GM18526 (cell line): ENCODE data around the gene AP2A1.

Source experiments
- POLR2A ChIP-seq: IDR thresholded peaks from 3 replicates; pipeline ENCODE4 v1.6.1; 2011; ENCODE audit not compliant: insufficient read length; ENCODE audit errors: extremely low read depth

Gene AP2A1

DNA sequence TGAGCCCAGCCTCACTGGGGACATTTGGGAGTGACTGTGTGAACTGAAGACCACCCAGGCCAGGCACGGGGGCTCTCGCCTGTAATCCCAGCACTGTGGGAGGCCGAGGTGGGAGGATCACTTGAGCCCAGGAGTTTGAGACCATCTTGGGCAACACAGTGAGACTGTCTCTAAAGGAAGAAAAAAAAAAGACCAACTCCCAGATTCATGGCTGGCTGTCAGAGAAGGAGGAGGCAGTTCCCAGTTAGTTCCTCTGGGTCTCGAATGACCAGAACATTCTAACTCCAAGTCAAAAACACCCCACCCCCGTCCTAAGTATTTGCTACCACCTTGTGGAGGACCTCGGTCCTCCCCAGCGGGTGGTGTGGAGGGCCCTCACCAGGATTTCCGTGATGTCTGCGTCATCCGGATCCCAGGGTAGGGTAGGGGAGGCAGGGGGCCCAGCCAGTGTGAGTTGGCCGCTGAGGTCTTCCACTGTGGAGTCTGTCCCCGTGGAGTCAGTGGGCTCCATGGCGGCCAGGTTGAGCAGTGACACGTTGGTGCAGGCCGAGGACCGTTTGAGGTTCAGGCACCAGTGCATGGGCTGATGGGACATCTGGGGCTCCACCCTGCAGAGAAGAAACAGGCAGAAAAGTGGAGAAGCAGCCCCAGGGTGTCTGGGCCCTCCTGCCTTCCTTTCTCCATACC is 5.0 kb upstream of the AP2A1 start:
- no peak for TF ChIP-seq POLR2A

DNA sequence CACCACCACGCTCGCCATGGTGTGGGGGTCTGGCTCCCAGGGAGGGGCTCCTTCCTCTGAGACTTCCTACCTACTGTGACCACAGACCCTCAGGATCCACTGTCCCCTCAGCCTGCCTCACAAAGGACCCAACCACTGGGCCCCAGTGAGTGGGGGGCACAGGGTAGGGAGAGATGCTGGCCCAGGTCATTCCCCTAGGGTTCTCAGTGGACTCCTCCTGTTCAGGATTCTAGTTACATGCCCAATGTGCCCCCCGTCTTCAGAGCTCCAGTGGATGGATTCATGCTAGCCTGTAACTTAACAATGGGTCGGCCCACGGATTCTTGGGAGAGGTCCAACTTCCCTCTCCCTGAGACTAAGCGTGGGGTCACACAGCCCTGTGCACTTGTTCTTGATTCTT is 3.6 kb upstream of the AP2A1 start, which contains the start of gene TSKS:
TSKS (minus strand) TSS at position 77 of the 400 bp plus-strand sequence; CDS start at position 18, 59 bp downstream.
- no peak for TF ChIP-seq POLR2A

DNA sequence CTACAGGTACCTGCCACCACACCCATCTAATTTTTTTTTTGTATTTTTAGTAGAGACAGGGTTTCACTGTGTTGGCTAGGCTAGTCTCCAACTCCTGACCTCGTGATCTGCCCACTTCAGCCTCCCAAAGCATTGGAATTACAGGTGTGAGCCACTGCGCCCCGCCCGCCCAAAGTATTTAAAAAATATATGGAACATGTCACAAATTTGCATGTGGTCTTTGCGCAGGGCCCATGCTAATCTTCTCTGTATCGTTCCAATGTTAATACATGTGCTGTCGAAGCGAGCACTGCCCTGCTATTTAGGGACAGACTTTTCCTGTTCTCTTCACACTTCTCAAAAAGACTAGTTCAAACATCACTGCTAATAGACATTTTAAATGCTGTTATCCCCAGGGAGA is 2.5 kb upstream of the AP2A1 start:
- no peak for TF ChIP-seq POLR2A

DNA sequence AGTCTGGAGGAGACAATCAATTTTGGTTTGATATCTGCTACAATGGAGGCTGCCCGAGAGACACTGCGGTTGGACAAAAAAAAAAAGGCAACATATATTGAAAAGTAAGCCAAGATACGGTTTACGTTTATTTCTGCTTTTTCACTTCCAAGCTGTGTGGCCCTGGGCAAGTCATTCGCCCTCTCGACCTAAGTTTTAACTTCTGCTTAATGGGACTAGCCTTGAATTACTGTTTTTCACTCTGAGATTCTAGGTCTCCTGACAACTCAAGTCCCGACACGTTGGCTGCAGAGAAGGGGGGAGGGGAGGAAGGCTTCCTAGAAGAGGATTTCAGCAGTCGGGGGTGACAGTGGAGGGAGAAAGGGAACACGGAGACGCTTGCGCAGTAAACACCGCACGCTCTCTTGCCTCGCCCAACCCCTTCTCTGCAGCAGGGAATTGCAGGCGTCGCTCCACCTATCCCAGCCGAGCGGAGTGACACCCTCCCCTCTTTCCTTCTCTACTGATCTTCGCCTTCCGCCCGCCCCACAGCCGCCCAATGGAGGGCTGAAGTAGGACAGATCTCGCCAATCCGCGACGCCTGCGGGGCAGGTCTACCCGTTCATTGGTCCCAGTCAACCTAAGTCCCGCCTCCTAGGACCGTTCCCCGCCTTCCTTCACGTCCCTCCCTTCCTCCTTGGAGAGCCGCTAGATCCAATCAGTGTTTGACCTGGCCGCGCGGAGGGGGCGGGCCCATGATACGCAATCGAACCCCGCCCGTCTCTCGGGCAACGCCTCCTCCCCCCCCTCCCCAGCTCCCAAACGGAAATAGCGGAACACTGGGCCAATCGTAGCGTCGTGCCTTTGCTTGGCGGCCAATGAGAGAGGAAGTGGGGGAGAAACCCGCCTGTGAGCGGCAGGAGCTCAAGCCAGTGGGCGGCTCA is 533 bp upstream of the AP2A1 start:
- TF ChIP-seq POLR2A, result peak; percentile 81

DNA sequence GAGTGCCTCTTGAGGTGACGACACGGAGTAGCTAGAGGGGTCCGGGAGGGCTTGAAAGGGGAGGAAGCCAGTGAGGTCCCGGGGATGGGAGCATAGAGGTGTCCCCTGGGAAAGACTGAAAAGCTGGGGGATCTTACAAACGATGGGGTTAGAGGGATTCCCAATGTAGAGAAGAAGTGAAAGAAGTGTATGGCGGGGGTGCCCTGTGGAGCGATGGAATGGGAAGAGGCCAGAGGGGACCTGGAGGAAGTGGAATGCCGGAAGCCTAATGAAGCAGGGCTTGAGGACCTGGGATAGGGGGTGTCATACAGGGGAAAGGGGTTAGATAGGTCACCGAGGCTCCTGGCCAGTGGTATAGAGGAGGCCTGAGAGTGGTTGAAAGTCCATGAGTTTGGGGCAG is 580 bp downstream of the AP2A1 start:
- TF ChIP-seq POLR2A, result no peak

DNA sequence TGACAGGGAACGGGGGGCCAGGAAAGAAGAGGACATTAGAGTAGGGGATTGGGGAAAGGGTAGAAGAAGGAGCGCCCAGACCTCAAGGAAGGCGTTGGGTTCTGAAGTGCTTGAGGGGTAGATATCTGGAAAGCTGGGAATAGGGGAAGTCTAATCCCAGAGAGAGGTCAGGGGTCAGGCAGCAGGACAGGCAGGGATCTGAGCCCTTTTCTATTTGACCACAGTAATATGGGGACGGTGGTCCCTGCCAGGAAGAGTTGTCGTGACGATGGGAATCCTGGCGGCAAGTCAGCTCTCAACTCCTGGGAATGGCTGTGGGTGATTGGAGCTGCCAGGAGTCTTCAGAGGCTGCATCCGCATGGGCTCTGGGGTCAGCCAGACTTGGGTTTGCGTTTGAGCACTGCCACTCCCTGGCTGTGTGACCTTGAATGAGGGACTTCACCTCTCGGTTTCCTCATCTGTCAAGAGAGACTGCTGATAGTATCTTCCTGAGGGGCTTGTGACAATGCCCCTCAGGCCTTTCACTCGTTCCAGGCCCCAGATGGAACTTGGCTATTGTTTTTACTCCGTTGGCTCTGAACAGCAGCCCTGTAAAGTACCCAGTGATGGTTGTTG is 1.3 kb downstream of the AP2A1 start:
- TF ChIP-seq POLR2A, result no peak

DNA sequence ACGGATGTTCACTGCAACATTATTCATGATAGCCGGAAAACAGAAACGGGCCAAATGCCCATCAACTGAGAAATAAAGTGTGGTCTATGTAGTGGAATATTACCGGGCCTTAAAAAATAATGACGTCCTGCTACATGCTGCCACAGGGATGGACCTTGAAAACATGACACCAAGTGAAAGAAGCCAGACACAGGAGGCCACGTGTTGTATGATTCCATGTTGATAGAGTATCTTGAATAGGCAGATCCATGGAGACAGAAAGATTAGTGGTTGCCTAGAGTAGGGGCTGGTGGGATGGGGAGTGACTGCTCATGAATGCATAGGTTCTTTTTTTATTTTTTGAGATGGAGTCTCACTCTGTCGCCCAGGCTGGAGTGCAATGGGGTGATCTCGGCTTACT is 3.7 kb downstream of the AP2A1 start:
- TF ChIP-seq POLR2A, result no peak

DNA sequence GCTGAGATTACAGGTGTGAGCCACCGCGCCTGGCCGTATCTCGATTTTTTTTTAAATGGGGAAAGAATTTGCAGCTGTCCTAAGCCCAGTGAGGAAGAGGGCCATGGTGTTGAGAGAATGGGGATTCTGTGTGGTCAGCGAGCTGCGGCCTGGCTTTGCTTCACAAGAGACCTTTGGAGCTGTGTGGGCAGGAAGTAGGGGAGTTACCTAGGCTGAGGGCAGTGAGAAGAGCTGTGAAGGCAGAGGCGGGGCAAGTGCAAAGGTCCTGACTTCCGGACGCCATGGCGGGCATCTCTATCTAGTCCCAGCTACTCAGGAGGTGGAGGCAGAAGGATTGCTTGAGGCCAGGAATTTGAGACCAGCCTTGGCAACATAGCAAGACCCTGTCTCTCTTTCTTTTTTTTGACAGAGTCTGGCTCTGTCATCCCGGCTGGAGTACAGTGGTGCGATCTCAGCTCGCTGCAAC is 4.9 kb downstream of the AP2A1 start:
- TF ChIP-seq POLR2A, result no peak

DNA sequence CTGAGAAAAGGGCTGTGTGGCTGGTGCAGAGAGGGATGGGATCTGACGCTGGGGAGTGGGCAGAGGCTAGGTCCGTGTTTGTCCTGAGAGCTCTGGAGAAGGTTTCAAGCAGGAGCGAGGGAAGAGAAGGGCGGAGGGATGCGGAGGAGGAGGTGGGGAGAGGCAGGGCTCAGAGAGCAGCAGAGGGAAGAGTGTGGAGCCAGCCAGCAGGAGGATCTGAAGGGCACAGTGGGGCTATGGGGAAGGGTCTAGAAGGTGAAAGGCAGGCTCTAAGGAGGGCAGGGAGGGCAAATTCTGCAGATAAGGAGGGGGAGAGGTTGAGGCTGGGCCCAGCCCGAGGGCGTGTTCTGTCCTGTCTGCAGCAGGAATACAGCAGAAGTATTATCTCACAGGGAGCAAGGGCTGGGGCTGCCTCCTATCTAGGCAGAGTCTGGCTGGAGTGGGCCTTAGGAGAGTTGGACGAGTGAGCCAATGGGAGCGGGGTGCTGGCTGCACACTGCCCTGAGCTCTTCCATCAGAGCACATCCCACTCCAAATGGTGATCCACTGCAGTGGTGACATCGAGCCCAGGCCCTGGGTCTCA is 6.1 kb downstream of the AP2A1 start:
- TF ChIP-seq POLR2A, result no peak

DNA sequence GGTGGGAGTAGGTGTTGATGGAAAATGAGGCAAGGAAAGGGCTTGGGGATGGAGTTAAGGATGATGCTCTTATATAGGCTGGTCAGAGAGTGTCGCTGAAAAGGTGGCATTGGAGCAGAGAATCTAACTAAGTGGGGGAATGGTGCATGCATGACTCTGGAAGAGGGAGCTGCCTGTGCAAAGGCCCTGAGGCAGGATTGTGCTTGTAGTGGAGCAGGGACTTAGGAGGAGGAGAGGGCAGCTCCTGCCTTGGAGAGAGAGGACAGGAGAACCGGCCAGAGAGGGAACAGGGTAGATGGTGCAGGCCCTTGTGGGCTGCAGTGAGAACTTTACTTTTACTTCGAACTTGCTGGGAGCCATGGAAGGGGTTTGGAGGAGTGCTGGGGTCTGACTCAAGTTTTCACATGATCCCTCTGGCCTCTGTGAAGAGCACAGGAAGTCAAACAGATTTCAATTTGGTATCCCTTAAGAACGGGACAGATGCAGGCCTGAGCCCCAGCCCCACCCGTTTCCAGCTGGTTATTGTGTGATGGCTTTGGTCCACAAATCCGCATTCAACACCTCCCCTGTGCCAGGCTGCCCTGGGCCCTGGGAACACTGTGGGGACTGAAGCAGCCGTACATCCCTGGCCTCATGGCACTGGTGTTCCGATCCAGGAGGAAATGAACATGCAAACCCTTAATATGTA is 7.0 kb downstream of the AP2A1 start:
- TF ChIP-seq POLR2A, result no peak

DNA sequence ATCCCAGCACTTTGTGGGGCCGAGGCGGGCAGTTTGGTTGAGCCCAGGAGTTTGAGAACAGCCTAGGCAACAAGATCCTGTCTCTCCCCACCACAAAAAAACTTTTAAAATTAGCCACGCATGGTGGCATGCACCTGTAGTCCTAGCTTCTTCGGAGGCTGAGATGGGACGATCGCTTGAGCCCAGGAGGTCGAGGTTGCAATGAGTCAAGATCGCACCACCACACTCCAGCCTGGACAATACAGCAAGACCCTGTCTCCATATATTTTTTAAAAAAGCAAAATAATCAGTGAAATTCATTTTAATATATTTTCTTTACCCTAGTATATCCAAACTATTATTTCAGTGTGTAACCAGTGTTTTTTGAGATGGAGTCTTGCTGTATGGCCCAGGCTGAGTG is 8.2 kb downstream of the AP2A1 start:
- TF ChIP-seq POLR2A, result no peak

DNA sequence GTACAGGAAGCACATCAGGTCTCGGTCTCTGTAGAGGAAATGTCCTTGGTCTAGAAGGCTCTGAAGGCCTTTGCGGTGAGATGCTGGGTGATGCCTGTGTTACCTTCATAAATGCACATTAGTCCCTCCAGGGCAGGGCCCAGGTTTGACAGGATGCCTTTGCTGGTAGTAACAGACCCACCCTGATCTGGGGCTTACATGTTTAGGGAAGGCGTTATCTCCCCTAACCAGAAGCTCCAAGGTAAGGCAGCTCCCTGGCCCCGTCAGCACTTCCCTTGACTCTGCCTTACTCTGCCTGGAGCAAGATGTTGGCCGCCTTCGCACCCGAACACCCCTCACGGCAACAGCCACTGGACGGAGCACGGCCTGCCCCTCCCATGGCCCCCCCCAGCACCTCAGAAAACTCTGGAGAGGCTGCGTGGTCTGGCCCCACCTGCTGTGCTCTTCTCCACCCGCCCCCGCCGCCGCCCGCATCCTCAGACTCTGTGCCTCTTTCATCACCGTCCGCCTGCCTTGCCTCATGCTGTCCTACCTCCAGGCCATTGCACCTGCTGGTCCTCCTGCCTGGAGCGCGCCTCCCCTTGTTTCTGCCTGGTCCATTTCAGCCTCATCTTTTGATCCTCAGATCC is 9.1 kb downstream of the AP2A1 start:
- TF ChIP-seq POLR2A, result no peak

DNA sequence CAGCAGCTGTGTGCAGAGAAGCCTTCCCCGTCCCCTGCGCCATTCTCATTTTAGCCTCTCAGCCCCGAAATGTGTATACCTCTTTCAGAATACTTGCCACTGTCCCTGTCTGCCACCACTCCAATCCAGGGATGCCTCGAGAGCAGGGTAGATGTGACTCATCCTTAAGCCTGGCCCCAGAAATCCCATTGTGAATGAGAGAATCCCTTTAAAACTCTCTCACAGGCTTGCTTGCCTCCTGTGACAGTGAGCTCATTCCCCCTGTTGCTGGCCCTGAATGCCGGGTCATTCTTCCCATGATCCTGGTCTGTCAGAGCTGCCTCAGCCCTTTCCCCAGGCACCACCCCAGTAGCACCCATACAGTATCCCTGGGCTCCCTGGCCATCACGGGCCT is 9.6 kb downstream of the AP2A1 start:
- TF ChIP-seq POLR2A, result no peak
